ENCODE results near the gene DMKN.

GRCh38 chr19:35461060-35461459 lies 52.4 kb downstream of the DMKN start:
- TF ChIP-seq, protein P1, sequence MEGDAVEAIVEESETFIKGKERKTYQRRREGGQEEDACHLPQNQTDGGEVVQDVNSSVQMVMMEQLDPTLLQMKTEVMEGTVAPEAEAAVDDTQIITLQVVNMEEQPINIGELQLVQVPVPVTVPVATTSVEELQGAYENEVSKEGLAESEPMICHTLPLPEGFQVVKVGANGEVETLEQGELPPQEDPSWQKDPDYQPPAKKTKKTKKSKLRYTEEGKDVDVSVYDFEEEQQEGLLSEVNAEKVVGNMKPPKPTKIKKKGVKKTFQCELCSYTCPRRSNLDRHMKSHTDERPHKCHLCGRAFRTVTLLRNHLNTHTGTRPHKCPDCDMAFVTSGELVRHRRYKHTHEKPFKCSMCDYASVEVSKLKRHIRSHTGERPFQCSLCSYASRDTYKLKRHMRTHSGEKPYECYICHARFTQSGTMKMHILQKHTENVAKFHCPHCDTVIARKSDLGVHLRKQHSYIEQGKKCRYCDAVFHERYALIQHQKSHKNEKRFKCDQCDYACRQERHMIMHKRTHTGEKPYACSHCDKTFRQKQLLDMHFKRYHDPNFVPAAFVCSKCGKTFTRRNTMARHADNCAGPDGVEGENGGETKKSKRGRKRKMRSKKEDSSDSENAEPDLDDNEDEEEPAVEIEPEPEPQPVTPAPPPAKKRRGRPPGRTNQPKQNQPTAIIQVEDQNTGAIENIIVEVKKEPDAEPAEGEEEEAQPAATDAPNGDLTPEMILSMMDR (IDR thresholded peaks at IDR 0.05; ENCODE audit: low read depth, low read length, poor library complexity, severe bottlenecking) = no peak
- TF ChIP-seq EZH2phosphoT487 (IDR thresholded peaks at IDR 0.05; ENCODE audit: borderline replicate concordance, low read length) = no peak

Data from DOHH2 (cell line).